Karpas-422 (cell line): Measurements from ENCODE around the gene C19orf38. TPM values are rescaled to one million over a fixed set of nuclear protein-coding genes. Genes with fewer than 3 reads are reported as not detected.
"Not testable (repeated sequence)": the region's sequence is repeated elsewhere in the genome, so short reads cannot be mapped to it uniquely, and the experiment has no call there.

ENCODE experiments used
- DNase-seq: peaks from one replicate; pipeline ENCODE4 v3.0.0-alpha.2; 2015
- H2AFZ ChIP-seq: fragments of 200-600 bp; sonication (generic); 2 replicates; pipeline ENCODE4 v1.6.1; 2014; ENCODE audit warnings: antibody characterized with exemption, low read length, mixed read lengths
- H3K27ac ChIP-seq: fragments of 200-600 bp; sonication (generic); 2 replicates; pipeline ENCODE4 v1.5.1; 2014; ENCODE audit warnings: mild to moderate bottlenecking, low read length, moderate library complexity
- H3K27me3 ChIP-seq: fragments of 200-600 bp; sonication (generic); 2 replicates; pipeline ENCODE4 v1.6.1; 2014; ENCODE audit warnings: low read length, mixed read lengths
- H3K36me3 ChIP-seq: fragments of 200-600 bp; sonication (generic); 2 replicates; pipeline ENCODE4 v1.6.1; 2014; ENCODE audit warnings: low read length, mixed read lengths; ENCODE audit not compliant: insufficient read depth
- H3K4me1 ChIP-seq: fragments of 200-600 bp; sonication (generic); 2 replicates; pipeline ENCODE4 v1.6.1; 2014; ENCODE audit warnings: mild to moderate bottlenecking, low read length, mixed read lengths
- H3K4me2 ChIP-seq: fragments of 200-600 bp; sonication (generic); 2 replicates; pipeline ENCODE4 v1.6.1; 2014; ENCODE audit warnings: low read length, low read depth, mild to moderate bottlenecking; ENCODE audit not compliant: poor library complexity, severe bottlenecking
- H3K4me3 ChIP-seq: fragments of 200-600 bp; sonication (generic); 2 replicates; pipeline ENCODE4 v1.5.1; 2014; ENCODE audit warnings: mild to moderate bottlenecking, antibody characterized with exemption, low read length, mixed read lengths
- H3K79me2 ChIP-seq: fragments of 200-600 bp; sonication (generic); 2 replicates; pipeline ENCODE4 v1.6.1; 2014; ENCODE audit warnings: mild to moderate bottlenecking, low read length, mixed read lengths
- H3K9ac ChIP-seq: fragments of 200-600 bp; sonication (generic); 2 replicates; pipeline ENCODE4 v1.6.0; 2014; ENCODE audit warnings: low read length
- H3K9me2 ChIP-seq: fragments of 200-600 bp; sonication (generic), shearing (Covaris generic); replicated peaks from 2 replicates; pipeline ENCODE4 v1.6.0; 2014; ENCODE audit warnings: mild to moderate bottlenecking, low read length, moderate library complexity; ENCODE audit not compliant: insufficient read depth
- H3K9me3 ChIP-seq: fragments of 300-700, 200-600 bp; sonication (generic); 2 replicates; pipeline ENCODE4 v1.6.1; 2014; ENCODE audit warnings: low read length, mixed read lengths
- H4K20me1 ChIP-seq: fragments of 200-600 bp; sonication (generic); 2 replicates; pipeline ENCODE4 v1.6.1; 2014; ENCODE audit warnings: mild to moderate bottlenecking, antibody characterized with exemption, low read length, low read depth; ENCODE audit not compliant: insufficient read depth
- total RNA-seq: library from RNA; depleted of rRNA; stranded (reverse); fragments of >200 nt; shearing (Covaris generic); gene quantifications from 2 replicates; pipeline ENCODE4 v1.2.3, GENCODE V29; 2014; ENCODE audit warnings: low replicate concordance

Gene C19orf38
- total RNA-seq, 1 experiment from 2014 or later: 6.1 TPM

DNA sequence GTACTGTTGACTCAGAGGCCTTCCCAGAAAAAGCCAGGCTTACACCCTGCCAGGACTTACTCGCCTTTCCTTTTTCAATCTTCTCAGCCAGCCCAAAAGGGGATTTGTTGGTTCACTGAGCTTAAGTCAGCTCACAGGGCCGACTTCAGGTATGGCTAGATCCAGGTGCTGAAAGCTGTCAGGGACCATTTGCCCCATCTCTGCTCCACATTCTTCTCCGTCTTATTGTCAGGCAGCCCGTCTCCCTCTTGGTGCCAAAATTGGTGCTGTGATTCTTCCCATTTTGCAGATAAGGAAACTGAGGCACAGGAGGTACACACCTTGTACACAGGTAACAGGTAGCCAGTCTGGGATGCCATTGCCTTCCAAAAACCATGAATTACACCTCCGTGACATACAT lies 2.4 kb downstream of the C19orf38 start:
- DNase-seq: no peak
- Histone ChIP-seq H3K9ac (no peak overlapping the region), H4K20me1 (no peaks in the 10 kb centered on the region), H3K79me2 (no peaks in the 10 kb centered on the region), H3K4me1 (peaks cover 6% of the 10 kb centered on the region; the same call in 1 of the 2 replicates), H3K9me2 (no peaks in the 10 kb centered on the region), H3K4me2 (no peak overlapping the region), H3K27ac (no peak overlapping the region), H3K4me3 (no peak overlapping the region), H2AFZ (no peak overlapping the region), H3K9me3 (no peaks in the 10 kb centered on the region), H3K27me3 (0 out of 2 replicates have a peak, but pooled peaks cover 3% of the 10 kb centered on the region), H3K36me3 (no peaks in the 10 kb centered on the region)

GRCh38 chr19:10852098-10852800 lies 4.0 kb downstream of the C19orf38 start:
- no peak overlapping the region for H3K4me3 ChIP-seq
- no peaks in the 10 kb centered on the region for H3K9me2 ChIP-seq
- no peaks in the 10 kb centered on the region for H3K36me3 ChIP-seq
- no peak for DNase-seq
- H3K9me3 ChIP-seq: no peaks in the 10 kb centered on the region
- H3K4me2 ChIP-seq: no peak overlapping the region
- H3K27me3 ChIP-seq: no peaks in the 10 kb centered on the region
- H3K79me2 ChIP-seq: no peaks in the 10 kb centered on the region
- no peak overlapping the region for H3K27ac ChIP-seq
- H3K4me1 ChIP-seq: peaks cover 6% of the 10 kb centered on the region; the same call in 1 of the 2 replicates
- no peak overlapping the region for H3K9ac ChIP-seq
- no peak overlapping the region for H2AFZ ChIP-seq
- H4K20me1 ChIP-seq: no peaks in the 10 kb centered on the region

- Histone ChIP-seq H3K79me2 (no peaks in the 10 kb centered on the region), H2AFZ (no peak overlapping the region)
Measured at GRCh38 chr19:10852941-10853340, 4.7 kb downstream of the C19orf38 start.

DNA sequence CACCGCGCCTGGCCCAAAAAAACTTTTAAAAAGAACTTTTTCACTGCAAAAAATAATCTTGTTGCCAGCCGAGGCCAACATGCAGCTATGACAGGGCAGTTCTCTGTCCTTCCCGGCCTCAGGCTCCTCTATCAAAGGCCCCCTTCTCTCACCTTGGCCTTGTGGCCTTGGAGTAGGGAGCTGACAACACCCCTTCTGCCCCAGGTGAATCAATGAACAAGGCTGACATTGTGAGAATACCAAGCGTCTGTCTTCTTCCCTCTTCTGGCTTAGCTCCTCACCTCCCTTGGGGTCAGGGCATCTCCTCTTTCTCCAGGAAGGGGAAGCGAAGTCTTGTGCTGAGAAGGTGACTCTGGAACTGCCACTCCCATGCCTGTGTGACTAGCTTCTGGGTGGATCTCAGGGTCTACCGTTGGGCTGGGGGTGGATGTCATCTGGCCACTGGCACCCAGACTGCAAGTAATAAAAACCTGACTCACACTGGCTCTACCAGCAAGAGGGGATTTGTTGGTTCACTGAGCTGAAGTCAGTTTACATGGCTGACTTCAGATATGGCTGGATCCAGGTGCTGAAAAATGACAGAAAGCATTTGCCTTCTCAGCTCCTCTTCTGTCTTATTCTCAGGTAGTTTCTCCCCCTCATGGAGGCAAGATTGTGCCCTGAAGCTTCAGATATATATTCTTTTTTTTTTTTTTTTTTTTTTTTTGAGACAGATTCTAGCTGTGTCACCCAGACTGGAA lies 6.3 kb downstream of the C19orf38 start:
- H2AFZ ChIP-seq: no peak overlapping the region
- no peaks in the 10 kb centered on the region for H4K20me1 ChIP-seq
- H3K9ac ChIP-seq: no peak overlapping the region
- H3K27me3 ChIP-seq: no peaks in the 10 kb centered on the region
- no peak for DNase-seq
- H3K4me1 ChIP-seq: peaks cover 3% of the 10 kb centered on the region
- H3K9me3 ChIP-seq: no peaks in the 10 kb centered on the region
- no peak overlapping the region for H3K4me3 ChIP-seq
- no peaks in the 10 kb centered on the region for H3K36me3 ChIP-seq
- no peak overlapping the region for H3K4me2 ChIP-seq
- H3K79me2 ChIP-seq: no peaks in the 10 kb centered on the region
- no peaks in the 10 kb centered on the region for H3K9me2 ChIP-seq
- H3K27ac ChIP-seq: no peak overlapping the region

More at GRCh38 chr19:10852941-10853340, 4.7 kb downstream of the C19orf38 start:
- no peak overlapping the region for H3K4me3 ChIP-seq
- H3K4me1 ChIP-seq: peaks cover 6% of the 10 kb centered on the region; the same call in 1 of the 2 replicates
- H3K9me3 ChIP-seq: no peaks in the 10 kb centered on the region
- no peaks in the 10 kb centered on the region for H3K36me3 ChIP-seq
- no peak overlapping the region for H3K4me2 ChIP-seq
- no peak overlapping the region for H3K9ac ChIP-seq
- DNase-seq: no peak
- no peaks in the 10 kb centered on the region for H4K20me1 ChIP-seq
- no peak overlapping the region for H3K27ac ChIP-seq
- no peaks in the 10 kb centered on the region for H3K27me3 ChIP-seq
- no peaks in the 10 kb centered on the region for H3K9me2 ChIP-seq

GRCh38 chr19:10855879-10856522 lies 7.8 kb downstream of the C19orf38 start:
- no peaks in the 10 kb centered on the region for H3K36me3 ChIP-seq
- H3K4me1 ChIP-seq: peaks cover 3% of the 10 kb centered on the region
- no peaks in the 10 kb centered on the region for H3K79me2 ChIP-seq
- H3K27ac ChIP-seq: no peak overlapping the region
- no peak overlapping the region for H3K4me2 ChIP-seq
- H4K20me1 ChIP-seq: no peaks in the 10 kb centered on the region
- H3K9ac ChIP-seq: no peak overlapping the region
- no peaks in the 10 kb centered on the region for H3K27me3 ChIP-seq
- no peak overlapping the region for H3K4me3 ChIP-seq
- H3K9me3 ChIP-seq: no peaks in the 10 kb centered on the region
- H2AFZ ChIP-seq: 0 out of 2 replicates have a peak overlapping the region, but pooled peaks have one; percentile 62
- H3K9me2 ChIP-seq: no peaks in the 10 kb centered on the region
- peak; percentile 84 for DNase-seq

DNA sequence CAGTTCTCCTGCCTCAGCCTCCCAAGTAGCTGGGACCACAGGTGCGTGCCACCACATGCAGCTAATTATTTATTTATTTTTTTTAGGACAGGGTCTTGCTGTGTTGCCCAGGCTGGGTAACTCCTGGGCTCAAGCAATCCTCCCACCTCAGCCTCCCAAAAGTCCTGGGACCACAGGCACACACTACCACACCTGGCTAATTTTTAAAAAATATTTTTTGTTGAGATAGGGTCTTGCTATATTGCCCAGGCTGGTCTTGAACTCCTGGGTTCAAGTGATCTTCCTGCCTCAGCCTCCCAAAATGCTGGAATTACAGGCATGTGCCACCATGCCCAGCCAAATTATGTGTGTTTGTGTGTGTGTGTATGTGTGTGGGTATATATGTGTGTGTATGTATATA lies 8.7 kb downstream of the C19orf38 start:
- not testable (repeated sequence) for DNase-seq, H3K36me3 ChIP-seq, H4K20me1 ChIP-seq, H3K79me2 ChIP-seq, H3K9me3 ChIP-seq, H3K27me3 ChIP-seq, H3K9me2 ChIP-seq, H3K27ac ChIP-seq, H3K4me3 ChIP-seq, H3K4me1 ChIP-seq, H3K9ac ChIP-seq, H3K4me2 ChIP-seq, H2AFZ ChIP-seq

GRCh38 chr19:10858204-10858828 lies 10.1 kb downstream of the C19orf38 start:
- DNase-seq: peak; percentile 85
- H3K9ac ChIP-seq: no peak overlapping the region
- peak overlapping the region; percentile 35; the same call in 1 of the 2 replicates for H2AFZ ChIP-seq
- H3K4me2 ChIP-seq: no peak overlapping the region
- H3K79me2 ChIP-seq: no peaks in the 10 kb centered on the region
- H3K36me3 ChIP-seq: no peaks in the 10 kb centered on the region
- peaks cover 9% of the 10 kb centered on the region for H3K4me1 ChIP-seq
- H3K9me2 ChIP-seq: no peaks in the 10 kb centered on the region
- H4K20me1 ChIP-seq: no peaks in the 10 kb centered on the region
- H3K4me3 ChIP-seq: no peak overlapping the region
- no peak overlapping the region for H3K27ac ChIP-seq
- no peaks in the 10 kb centered on the region for H3K27me3 ChIP-seq
- H3K9me3 ChIP-seq: no peaks in the 10 kb centered on the region
